ENCODE data around the gene IFRD2.
"Not testable (repeated sequence)": the region's sequence is repeated elsewhere in the genome, so short reads cannot be mapped to it uniquely, and the experiment has no call there.

Gene IFRD2

GRCh38 chr3:50286322-50287227, 5.7 kb downstream of the IFRD2 start:
- DNase-seq (ENCODE audit: low read depth in 2 of 2), result no peak

GRCh38 chr3:50284121-50284520, 8.1 kb downstream of the IFRD2 start:
- DNase-seq (ENCODE audit: low read depth in 2 of 2), result not testable (repeated sequence)

GRCh38 chr3:50279255-50280016, 12.8 kb downstream of the IFRD2 start:
- no peak for DNase-seq (ENCODE audit: low read depth in 2 of 2)

- no peak for DNase-seq (ENCODE audit: low read depth in 2 of 2)
These were observed 13.4 kb downstream of the IFRD2 start, which contains the start of gene LSMEM2 for GRCh38 chr3:50278880-50279224. Gene LSMEM2, plus strand, starts transcription at chr3:50279087. Its CDS starts 27 bp downstream, at chr3:50279114.

GRCh38 chr3:50278123-50278879, 13.9 kb downstream of the IFRD2 start:
- no peak for DNase-seq (ENCODE audit: low read depth in 2 of 2)

- no peak for DNase-seq (ENCODE audit: low read depth in 2 of 2)
These were observed 15.5 kb downstream of the IFRD2 start for GRCh38 chr3:50276762-50277101.

GRCh38 chr3:50275996-50276761, 16.1 kb downstream of the IFRD2 start:
- DNase-seq (ENCODE audit: low read depth in 2 of 2), result no peak

- DNase-seq (ENCODE audit: low read depth in 2 of 2), result no peak
These were observed 16.9 kb downstream of the IFRD2 start for GRCh38 chr3:50275141-50275995.

- DNase-seq (ENCODE audit: low read depth in 2 of 2), result peak; percentile 60 to 69
These were observed 17.7 kb downstream of the IFRD2 start for GRCh38 chr3:50274371-50275104.

GRCh38 chr3:50273689-50274065, 18.6 kb downstream of the IFRD2 start:
- no peak for DNase-seq (ENCODE audit: low read depth in 2 of 2)

GRCh38 chr3:50272911-50273688, 19.1 kb downstream of the IFRD2 start:
- peak; percentile 85 to 89 for DNase-seq (ENCODE audit: low read depth in 2 of 2)

- DNase-seq (ENCODE audit: low read depth in 2 of 2), result not testable (repeated sequence)
These were observed 19.7 kb downstream of the IFRD2 start for GRCh38 chr3:50272538-50272910.

GRCh38 chr3:50271314-50271936, 20.8 kb downstream of the IFRD2 start:
- no peak for DNase-seq (ENCODE audit: low read depth in 2 of 2)

- no peak for DNase-seq (ENCODE audit: low read depth in 2 of 2)
These were observed 21.6 kb downstream of the IFRD2 start for GRCh38 chr3:50270422-50271224.

GRCh38 chr3:50269977-50270413, 22.2 kb downstream of the IFRD2 start:
- no peak for DNase-seq (ENCODE audit: low read depth in 2 of 2)

GRCh38 chr3:50269460-50269859, 22.8 kb downstream of the IFRD2 start:
- DNase-seq (ENCODE audit: low read depth in 2 of 2), result no peak

GRCh38 chr3:50268703-50269451, 23.4 kb downstream of the IFRD2 start, which contains the start of gene SEMA3B:
Gene SEMA3B, plus strand, starts transcription at chr3:50269147. Its CDS starts 94 bp downstream, at chr3:50269241.
- no peak for DNase-seq (ENCODE audit: low read depth in 2 of 2)

Measured in stimulated activated CD8-positive, alpha-beta memory T cell treated with anti-CD3 and anti-CD28 coated beads, Interleukin-2, amount 100 ng/mL, for 48 hours (primary cell).